Progenitor cell of endocrine pancreas (in vitro differentiated cells): Measurements from ENCODE around the gene MAML2. TPM values are rescaled to one million over a fixed set of nuclear protein-coding genes. Genes with fewer than 3 reads are reported as not detected.

Experiments
- DNase-seq: peaks from one replicate; pipeline ENCODE4 v3.0.0; 2021; ENCODE audit warnings: low spot score; ENCODE audit not compliant: unreplicated experiment
- H3K27ac Mint-ChIP-seq: 2 replicates; pipeline ENCODE4 v1.8.0; 2021; ENCODE audit warnings: mild to moderate bottlenecking, moderate library complexity, mixed read lengths
- H3K27me3 Mint-ChIP-seq: 2 replicates; pipeline ENCODE4 v1.8.0; 2021; ENCODE audit warnings: mixed read lengths
- H3K36me3 Mint-ChIP-seq: 2 replicates; pipeline ENCODE4 v1.8.0; 2022; ENCODE audit warnings: mixed read lengths; ENCODE audit not compliant: insufficient read depth
- H3K4me1 Mint-ChIP-seq: 2 replicates; pipeline ENCODE4 v1.8.0; 2021; ENCODE audit warnings: low read depth, mixed read lengths
- H3K4me3 Mint-ChIP-seq: 2 replicates; pipeline ENCODE4 v1.8.0; 2021; ENCODE audit warnings: low read depth, mild to moderate bottlenecking, moderate library complexity, mixed read lengths
- H3K9me3 Mint-ChIP-seq: 2 replicates; pipeline ENCODE4 v1.8.0; 2021; ENCODE audit warnings: low read depth, mixed read lengths
- total RNA-seq: library from RNA; stranded (reverse); gene quantifications from 2 replicates; pipeline ENCODE4 v1.2.1, GENCODE V29; 2021
- TF ChIP-seq, protein P1 (sequence below): fragments of 200-600 bp; sonication (generic); IDR thresholded peaks from one replicate; pipeline ENCODE4 v1.5.0; 2021; ENCODE audit warnings: antibody characterized with exemption, mild to moderate bottlenecking; ENCODE audit not compliant: unreplicated experiment

The MAML2 gene
- total RNA-seq, 1 donor from 2014 or later, result 17.6 TPM

DNA sequence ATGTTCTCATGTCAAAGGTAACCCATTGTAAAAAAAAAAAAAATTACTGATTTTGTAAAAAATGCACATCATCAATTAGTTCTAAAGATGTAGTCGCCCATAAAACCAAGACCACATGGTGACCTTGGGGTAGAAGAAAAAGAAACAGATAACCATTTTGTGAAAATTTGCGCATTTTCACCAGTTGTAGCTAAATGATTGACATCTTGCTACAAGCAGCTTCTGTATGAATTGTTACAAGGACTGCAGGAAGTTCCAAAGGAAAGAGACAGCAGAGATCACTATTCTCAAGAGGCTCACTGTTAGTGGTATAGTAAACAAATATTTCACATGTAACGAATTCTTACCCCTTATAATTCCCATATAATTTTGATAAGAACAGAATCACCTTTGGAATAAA, 48.7 kb downstream of the MAML2 start:
- H3K27ac Mint-ChIP-seq, result no peak overlapping the region
- H3K4me3 Mint-ChIP-seq, result no peak overlapping the region
- TF ChIP-seq, protein P1, sequence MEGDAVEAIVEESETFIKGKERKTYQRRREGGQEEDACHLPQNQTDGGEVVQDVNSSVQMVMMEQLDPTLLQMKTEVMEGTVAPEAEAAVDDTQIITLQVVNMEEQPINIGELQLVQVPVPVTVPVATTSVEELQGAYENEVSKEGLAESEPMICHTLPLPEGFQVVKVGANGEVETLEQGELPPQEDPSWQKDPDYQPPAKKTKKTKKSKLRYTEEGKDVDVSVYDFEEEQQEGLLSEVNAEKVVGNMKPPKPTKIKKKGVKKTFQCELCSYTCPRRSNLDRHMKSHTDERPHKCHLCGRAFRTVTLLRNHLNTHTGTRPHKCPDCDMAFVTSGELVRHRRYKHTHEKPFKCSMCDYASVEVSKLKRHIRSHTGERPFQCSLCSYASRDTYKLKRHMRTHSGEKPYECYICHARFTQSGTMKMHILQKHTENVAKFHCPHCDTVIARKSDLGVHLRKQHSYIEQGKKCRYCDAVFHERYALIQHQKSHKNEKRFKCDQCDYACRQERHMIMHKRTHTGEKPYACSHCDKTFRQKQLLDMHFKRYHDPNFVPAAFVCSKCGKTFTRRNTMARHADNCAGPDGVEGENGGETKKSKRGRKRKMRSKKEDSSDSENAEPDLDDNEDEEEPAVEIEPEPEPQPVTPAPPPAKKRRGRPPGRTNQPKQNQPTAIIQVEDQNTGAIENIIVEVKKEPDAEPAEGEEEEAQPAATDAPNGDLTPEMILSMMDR, result no peak
- H3K27me3 Mint-ChIP-seq, result no peaks in the 10 kb centered on the region
- H3K9me3 Mint-ChIP-seq, result no peaks in the 10 kb centered on the region
- no peak for DNase-seq
- H3K36me3 Mint-ChIP-seq, result peaks cover 5% of the 10 kb centered on the region
- peaks cover 7% of the 10 kb centered on the region for H3K4me1 Mint-ChIP-seq

- Mint-ChIP-seq H3K27me3 (no peaks in the 10 kb centered on the region), H3K4me3 (no peak overlapping the region), H3K9me3 (no peaks in the 10 kb centered on the region), H3K27ac (no peak overlapping the region), H3K36me3 (peaks cover 5% of the 10 kb centered on the region), H3K4me1 (peaks cover 7% of the 10 kb centered on the region)
- TF ChIP-seq, protein P1, result no peak
- no peak for DNase-seq
These were observed 49.4 kb downstream of the MAML2 start for GRCh38 chr11:96293598-96294021.

DNA sequence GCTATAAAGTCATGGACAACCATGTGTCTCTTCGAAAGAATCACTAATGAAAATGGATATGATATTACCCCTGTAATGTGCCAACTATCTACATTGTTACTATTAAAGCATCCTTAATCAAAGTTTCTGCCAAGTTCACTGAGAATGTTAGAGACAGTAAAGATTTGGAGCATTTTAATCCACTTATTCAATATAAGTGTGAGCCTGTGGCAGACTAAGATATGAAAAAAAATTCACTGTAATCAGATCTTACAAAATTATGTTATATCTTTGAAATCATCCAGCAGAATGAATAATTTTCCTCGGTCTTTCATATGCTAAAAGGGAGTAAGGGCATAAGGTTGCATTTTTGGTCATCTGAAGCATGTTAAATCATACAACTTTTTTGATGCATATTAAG, 49.9 kb downstream of the MAML2 start:
- Mint-ChIP-seq H3K36me3 (peaks cover 3% of the 10 kb centered on the region), H3K27me3 (no peaks in the 10 kb centered on the region), H3K4me3 (no peak overlapping the region), H3K4me1 (peaks cover 7% of the 10 kb centered on the region), H3K9me3 (no peaks in the 10 kb centered on the region), H3K27ac (no peak overlapping the region)
- no peak for DNase-seq
- TF ChIP-seq, protein P1, result no peak

- H3K4me1 Mint-ChIP-seq, result peaks cover 7% of the 10 kb centered on the region
- DNase-seq, result no peak
- H3K4me3 Mint-ChIP-seq, result no peak overlapping the region
- no peaks in the 10 kb centered on the region for H3K27me3 Mint-ChIP-seq
- peaks cover 2% of the 10 kb centered on the region for H3K36me3 Mint-ChIP-seq
- no peaks in the 10 kb centered on the region for H3K9me3 Mint-ChIP-seq
- H3K27ac Mint-ChIP-seq, result no peak overlapping the region
- TF ChIP-seq, protein P1, result no peak
These were observed 50.5 kb downstream of the MAML2 start for GRCh38 chr11:96292291-96293010.

DNA sequence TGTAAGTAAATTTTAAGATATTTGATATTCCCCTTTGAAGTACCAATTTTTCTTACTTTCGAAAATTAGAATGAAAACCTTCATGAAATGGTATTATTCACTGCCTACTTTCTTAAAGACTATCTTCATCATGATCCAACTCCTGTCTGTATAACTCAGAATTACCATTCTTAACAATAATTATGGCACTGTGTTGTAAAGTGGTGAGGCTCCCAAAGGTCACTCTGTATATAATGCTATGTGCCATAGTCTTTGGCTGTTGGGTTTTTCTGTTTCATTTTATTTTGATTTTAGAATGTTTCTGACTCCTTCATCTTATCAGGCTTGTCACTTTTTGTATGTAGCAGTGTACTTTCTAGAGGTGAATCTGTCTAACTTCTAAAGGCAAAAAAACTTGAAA, 52.4 kb downstream of the MAML2 start:
- Mint-ChIP-seq H3K27ac (no peak overlapping the region), H3K4me3 (no peak overlapping the region), H3K9me3 (peaks cover 3% of the 10 kb centered on the region), H3K36me3 (peaks cover under 1% of the 10 kb centered on the region), H3K4me1 (peaks cover 7% of the 10 kb centered on the region), H3K27me3 (no peaks in the 10 kb centered on the region)
- TF ChIP-seq, protein P1, result no peak
- DNase-seq, result no peak
